Activated T-helper 1 cell treated with Interleukin-2 at 50 U/mL for 16 hours (primary cell): ENCODE data around the gene ITGB1BP2.
"Not testable (repeated sequence)": the region's sequence is repeated elsewhere in the genome, so short reads cannot be mapped to it uniquely, and the experiment has no call there.

Source experiments
- DNase-seq: peaks from one replicate; pipeline ENCODE4 v3.0.0-alpha.2; 2020; ENCODE audit warnings: low read depth

Gene ITGB1BP2

DNA sequence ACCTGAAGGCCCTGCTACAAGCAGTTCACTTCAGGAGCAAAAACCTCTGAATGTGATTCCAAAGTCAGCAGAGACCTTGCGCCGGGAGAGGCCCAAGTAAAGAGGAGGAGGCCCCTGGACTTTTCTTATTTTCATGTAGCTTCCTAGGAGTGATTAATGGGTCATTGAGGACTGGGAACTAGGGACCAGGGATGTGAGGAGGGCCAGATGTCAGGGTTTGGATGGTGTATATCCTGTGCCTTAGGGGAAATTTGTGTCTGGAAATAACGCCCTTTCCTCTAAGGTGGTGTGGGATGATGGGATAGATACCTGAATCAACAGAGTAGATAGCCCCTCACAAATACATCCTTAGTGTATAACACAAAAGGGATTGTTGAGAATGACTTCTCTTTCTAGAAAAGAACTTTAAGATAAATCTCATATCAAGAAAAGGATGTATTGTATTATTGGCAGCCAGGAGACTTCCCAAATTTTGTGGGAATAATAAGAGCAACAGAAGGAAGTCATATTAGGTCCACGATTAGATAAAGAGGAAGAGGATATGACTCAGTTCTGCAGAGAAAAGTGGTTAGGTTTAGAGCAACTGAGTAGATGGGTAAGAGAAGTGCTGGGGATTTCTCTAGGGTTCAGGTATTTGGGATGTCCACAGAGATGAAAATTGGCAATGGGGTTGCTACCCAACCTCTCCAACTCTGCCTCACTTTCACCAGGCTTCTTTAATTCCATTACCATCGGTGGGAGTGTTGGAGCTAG lies 1.1 kb downstream of the ITGB1BP2 start:
- no peak for DNase-seq

GRCh38 chrX:71304561-71304960 lies 3.0 kb downstream of the ITGB1BP2 start:
- no peak for DNase-seq

DNA sequence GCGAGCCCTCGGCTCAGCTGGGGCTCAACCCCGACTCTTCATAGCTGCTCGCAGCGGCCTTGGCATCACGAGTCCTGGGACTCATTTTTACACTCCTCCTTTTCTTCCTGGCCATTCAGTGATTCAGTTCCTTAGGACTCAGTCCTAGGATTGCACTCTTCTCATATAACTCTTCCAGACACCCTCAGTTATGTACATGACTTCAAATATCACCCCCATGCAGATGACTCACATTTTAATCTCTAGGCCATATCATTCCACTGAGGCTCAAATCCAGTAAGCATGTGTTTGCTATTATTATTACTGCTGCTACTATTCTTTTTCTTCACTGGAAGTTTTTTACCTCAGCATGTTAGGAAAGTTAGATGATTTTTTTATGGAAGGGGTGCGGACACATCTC lies 14.4 kb downstream of the ITGB1BP2 start:
- DNase-seq = no peak

DNA sequence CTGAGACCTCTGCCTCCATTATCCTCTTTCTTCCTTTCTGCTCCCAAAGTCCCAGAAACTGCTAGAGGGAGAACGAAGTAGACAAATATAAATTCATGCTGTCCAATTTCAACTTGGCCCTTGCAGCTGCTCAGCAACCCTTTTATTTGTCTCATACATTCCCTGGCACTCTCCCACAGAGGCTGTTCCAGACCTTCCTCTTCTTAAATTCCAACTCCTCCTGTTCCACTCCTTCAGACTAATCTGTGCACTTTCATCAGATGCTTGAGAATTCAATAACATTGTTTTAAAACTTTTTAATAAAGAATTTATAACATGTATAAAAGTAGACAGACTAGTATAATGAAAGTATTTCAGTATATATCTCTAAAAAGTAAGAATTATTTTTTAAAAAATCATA lies 15.4 kb downstream of the ITGB1BP2 start:
- DNase-seq = not testable (repeated sequence)

DNA sequence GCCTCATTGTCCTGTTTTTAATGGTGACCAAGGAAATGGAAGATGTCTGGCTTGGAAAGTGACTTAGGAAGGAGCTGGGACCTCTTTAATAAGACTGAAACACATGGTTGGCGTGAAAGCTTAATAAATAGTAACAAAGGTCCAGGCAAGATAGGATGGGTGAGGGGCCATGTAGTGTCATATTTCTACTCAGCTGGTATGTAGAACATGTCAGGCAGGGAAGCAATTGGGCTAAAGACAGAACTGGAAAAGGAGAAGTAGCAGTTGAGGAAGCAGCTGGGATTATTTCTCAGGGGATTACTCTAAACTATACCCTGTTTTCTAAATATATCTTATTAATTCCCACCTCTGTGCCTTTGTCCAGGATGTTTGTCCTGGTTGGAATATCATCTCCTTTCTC lies 18.6 kb downstream of the ITGB1BP2 start:
- no peak for DNase-seq

- no peak for DNase-seq
Observed at GRCh38 chrX:71321731-71322130, 20.2 kb downstream of the ITGB1BP2 start.

- DNase-seq = not testable (repeated sequence)
Observed at GRCh38 chrX:71324452-71324851, 22.9 kb downstream of the ITGB1BP2 start.

DNA sequence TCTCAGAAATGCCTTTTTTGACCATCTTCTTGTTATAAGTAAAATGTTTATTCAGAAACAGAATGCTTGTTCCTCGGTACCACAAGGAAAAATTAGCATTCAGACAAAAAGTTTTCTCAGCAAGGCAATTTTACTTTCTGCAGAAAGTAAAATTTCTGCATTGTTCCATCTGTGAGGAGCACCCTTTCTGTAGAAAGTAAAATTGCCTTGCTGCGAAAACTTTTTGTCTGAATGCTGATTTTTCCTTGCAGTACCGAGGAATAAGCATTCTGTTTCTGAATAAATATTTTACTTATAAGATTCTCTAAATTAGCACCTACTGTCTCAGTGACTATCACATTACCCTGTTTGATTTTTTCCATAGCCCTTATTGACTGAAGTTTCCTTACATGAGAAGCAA lies 24.8 kb downstream of the ITGB1BP2 start:
- no peak for DNase-seq

DNA sequence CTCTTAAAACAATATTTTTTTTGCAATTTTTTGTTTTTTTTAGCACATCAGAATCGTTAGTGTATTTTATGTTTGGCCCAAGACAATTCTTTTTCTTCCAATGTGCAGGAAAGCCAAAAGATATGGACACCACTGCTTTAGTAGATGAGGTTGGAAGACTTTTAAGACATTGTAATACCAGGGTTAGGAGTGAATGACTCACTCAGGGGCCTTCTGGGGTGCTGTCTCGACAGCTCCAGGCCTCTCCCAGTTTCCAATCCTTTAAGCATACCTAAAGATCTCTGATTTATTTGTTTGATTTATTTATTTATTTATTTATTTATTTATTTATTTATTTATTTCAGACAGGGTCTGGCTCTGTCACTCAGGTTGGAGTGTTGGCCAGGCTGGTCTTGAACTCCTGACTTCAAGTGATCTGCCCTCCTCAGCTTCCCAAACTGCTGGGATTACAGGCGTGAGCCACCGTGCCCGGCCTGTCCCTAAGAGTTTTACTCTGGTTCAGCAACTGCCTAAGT lies 47.7 kb downstream of the ITGB1BP2 start:
- DNase-seq = not testable (repeated sequence)

GRCh38 chrX:71349867-71350266 lies 48.3 kb downstream of the ITGB1BP2 start:
- not testable (repeated sequence) for DNase-seq

- not testable (repeated sequence) for DNase-seq
Observed at GRCh38 chrX:71352439-71352838, 50.9 kb downstream of the ITGB1BP2 start.
